Measurements from ENCODE around the gene GGCT.

- TF ChIP-seq CTCF (IDR thresholded peaks at IDR 0.05) (no peak), POLR2AphosphoS5 (IDR thresholded peaks at IDR 0.05) (no peak), EP300 (IDR thresholded peaks at IDR 0.05) (no peak), POLR2A (IDR thresholded peaks at IDR 0.05; ENCODE audit: low read depth) (no peak)
Measured at GRCh38 chr7:30515761-30516160, 11.1 kb upstream of the GGCT start.
